Measurements from ENCODE around the gene EYA3.

- TF ChIP-seq CTCF (IDR thresholded peaks at IDR 0.05 in 2 of 3, conservative IDR thresholded peaks at IDR 0.05 in 1 of 3; ENCODE audit: control insufficient read depth in 2 of 3, extremely low read depth in 1 of 3, insufficient read depth in 1 of 3, low read depth in 3 of 3, low read length in 3 of 3) (no peak), NFYB (IDR thresholded peaks at IDR 0.05; ENCODE audit: insufficient read depth, low read depth, low read length) (no peak), POLR2AphosphoS2 (IDR thresholded peaks at IDR 0.05; ENCODE audit: low read depth, low read length) (no peak)
Measured at GRCh38 chr1:28119556-28119955, 31.1 kb upstream of the EYA3 start.
